SK-N-SH (cell line): Measurements from ENCODE around the gene SNPH.

Experiments used
- JUND ChIP-seq: IDR thresholded peaks from 2 replicates; pipeline ENCODE4 v1.4.0; 2012
- SMC3 ChIP-seq: IDR thresholded peaks from 2 replicates; pipeline ENCODE4 v1.6.1; 2012; ENCODE audit warnings: low read depth, low read length, improper control_type of control experiment
- USF2 ChIP-seq: fragments of 150-350 bp; IDR thresholded peaks from 2 replicates; pipeline ENCODE4 v1.6.1; 2017; ENCODE audit warnings: antibody characterized with exemption, low read length, low read depth, borderline replicate concordance
- TF ChIP-seq, protein P1 (sequence below): fragments of 200-600 bp; sonication (generic); IDR thresholded peaks from 2 replicates; pipeline ENCODE4 v1.6.1; 2017; ENCODE audit warnings: antibody characterized with exemption, mild to moderate bottlenecking, moderate library complexity

DNA sequence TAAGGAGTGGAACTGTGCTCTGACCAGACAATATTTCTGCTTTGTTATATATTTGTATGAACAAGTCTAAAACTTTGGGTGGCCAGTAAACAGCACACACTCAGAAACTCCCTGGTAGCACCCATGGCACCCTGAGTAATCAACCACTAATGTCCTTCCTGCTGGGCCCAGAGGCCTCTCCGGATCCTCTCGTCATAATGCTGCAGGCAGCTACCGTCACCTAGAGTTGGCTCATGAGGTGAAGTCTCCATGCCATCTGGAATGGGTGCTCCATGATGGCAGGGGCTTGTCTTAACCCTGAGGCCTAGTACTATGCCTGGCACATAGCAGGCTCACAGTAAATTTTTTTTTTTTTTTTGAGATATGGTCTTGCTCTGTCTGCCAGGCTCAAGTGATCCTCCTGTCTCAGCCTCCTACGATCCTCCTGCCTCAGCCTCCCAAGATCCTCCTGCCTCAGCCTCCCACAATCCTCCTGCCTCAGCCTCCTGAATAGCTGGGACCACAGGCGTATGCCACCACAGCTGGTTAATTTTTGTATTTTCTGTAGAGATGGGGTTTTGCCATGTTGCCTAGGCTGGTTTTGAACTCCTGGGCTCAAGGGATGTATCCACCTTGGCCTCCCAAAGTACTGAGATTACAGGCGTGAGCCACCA, 65.8 kb downstream of the SNPH start:
- TF ChIP-seq USF2 (no peak), JUND (no peak), SMC3 (no peak)
- TF ChIP-seq, protein P1, sequence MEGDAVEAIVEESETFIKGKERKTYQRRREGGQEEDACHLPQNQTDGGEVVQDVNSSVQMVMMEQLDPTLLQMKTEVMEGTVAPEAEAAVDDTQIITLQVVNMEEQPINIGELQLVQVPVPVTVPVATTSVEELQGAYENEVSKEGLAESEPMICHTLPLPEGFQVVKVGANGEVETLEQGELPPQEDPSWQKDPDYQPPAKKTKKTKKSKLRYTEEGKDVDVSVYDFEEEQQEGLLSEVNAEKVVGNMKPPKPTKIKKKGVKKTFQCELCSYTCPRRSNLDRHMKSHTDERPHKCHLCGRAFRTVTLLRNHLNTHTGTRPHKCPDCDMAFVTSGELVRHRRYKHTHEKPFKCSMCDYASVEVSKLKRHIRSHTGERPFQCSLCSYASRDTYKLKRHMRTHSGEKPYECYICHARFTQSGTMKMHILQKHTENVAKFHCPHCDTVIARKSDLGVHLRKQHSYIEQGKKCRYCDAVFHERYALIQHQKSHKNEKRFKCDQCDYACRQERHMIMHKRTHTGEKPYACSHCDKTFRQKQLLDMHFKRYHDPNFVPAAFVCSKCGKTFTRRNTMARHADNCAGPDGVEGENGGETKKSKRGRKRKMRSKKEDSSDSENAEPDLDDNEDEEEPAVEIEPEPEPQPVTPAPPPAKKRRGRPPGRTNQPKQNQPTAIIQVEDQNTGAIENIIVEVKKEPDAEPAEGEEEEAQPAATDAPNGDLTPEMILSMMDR = no peak
